Kidney (tissue), 14 donors: ENCODE measurements around the gene SLC17A9. TPM values are rescaled to one million over a fixed set of nuclear protein-coding genes. Genes with fewer than 3 reads are reported as not detected.

Experiments
- DNase-seq, 5 donors: peaks; one replicate each; pipeline ENCODE4 v3.0.0-alpha.2; 2013 to 2020
- FAIRE-seq: peaks from 2 replicates; lab custom pipeline; 2012; peaks lifted over from hg19 to GRCh38; lab: Jason Lieb, UNC
- H3K27ac ChIP-seq, 2 donors: one replicate each; pipeline ENCODE4 v1.7.0; 2013; ENCODE audit warnings: low read depth in 2 of 2, low read length in 2 of 2, inconsistent platforms in 1 of 2
- H3K27me3 ChIP-seq: one replicate; pipeline ENCODE4 v1.7.1; 2013; ENCODE audit warnings: low read length, inconsistent platforms; ENCODE audit not compliant: control insufficient read depth, insufficient read depth
- H3K36me3 ChIP-seq, 3 donors: one replicate each; pipeline versions ENCODE4 v1.7.0 to v1.7.1; 2013; ENCODE audit warnings: low read length in 3 of 3, control low read depth in 1 of 3, inconsistent platforms in 1 of 3; ENCODE audit not compliant: insufficient read depth in 3 of 3, control insufficient read depth in 2 of 3
- H3K4me1 ChIP-seq, 3 donors: one replicate each; pipeline versions ENCODE4 v1.7.0 to v1.7.1; 2013; ENCODE audit warnings: low read length in 3 of 3, inconsistent platforms in 1 of 3, low read depth in 1 of 3; ENCODE audit not compliant: control insufficient read depth in 2 of 3, insufficient read depth in 2 of 3
- H3K4me3 ChIP-seq, 3 donors: one replicate each; pipeline versions ENCODE4 v1.7.0 to v1.8.1; 2013; ENCODE audit warnings: low read length in 3 of 3, control low read depth in 1 of 3, inconsistent platforms in 1 of 3
- H3K9ac ChIP-seq, 3 donors: one replicate each; pipeline versions ENCODE4 v1.7.0 to v1.7.1; 2013; ENCODE audit warnings: low read length in 3 of 3, control low read depth in 1 of 3, inconsistent platforms in 1 of 3
- H3K9me3 ChIP-seq, 3 donors: one replicate each; pipeline versions ENCODE4 v1.7.0 to v1.7.1; 2013; ENCODE audit warnings: low read length in 3 of 3, control low read depth in 1 of 3, inconsistent platforms in 1 of 3; ENCODE audit not compliant: control insufficient read depth in 2 of 3, insufficient read depth in 1 of 3
- CTCF ChIP-seq: IDR thresholded peaks from 3 replicates; pipeline ENCODE4 v1.5.1; 2012; ENCODE audit warnings: mild to moderate bottlenecking, moderate library complexity, borderline replicate concordance; ENCODE audit not compliant: insufficient read depth; ENCODE audit errors: extremely low read depth
- intact Hi-C: fragments of 100-400 bp; cut with DNase I; formaldehyde crosslinking; loops from one replicate; pipeline ENCODE4 v1.11.1; 2022
- polyA plus RNA-seq: library from polyadenylated mRNA; stranded (reverse); fragments of 350-450 nt; fragmentation: Illumina TruSeq; extraction: RNeasy Lipid Tissue Mini Kit (QIAGEN cat#74804); gene quantifications from one replicate; pipeline ENCODE4 v1.2.3, GENCODE V29; 2014; ENCODE audit warnings: low read depth, low replicate concordance; ENCODE audit not compliant: insufficient read depth
- total RNA-seq: library from RNA; stranded (reverse); fragmentation: NEBNext Ultra II Directional; extraction: Animal tissue kit (Norgen Biotek cat#: 25700); gene quantifications from one replicate; pipeline ENCODE4 v1.2.1, GENCODE V29; 2021
- donor health status: control.
- donor health status: control.
- donor health status: control.
- donor health status: control.
- donor health status: control.
- donor health status: DM: yes; HTN: yes; CAD: no.
- donor health status: Normal renal cell carcinoma (clear cell type).

The SLC17A9 gene
- total and polyA plus RNA-seq, 2 donors from 2014 or later: 2.0 to 9.5 TPM

GRCh38 chr20:62975812-62976508, 23.5 kb downstream of the SLC17A9 start:
- peaks cover 0 to 2% (median 0%) of the 10 kb centered on the region in 3 donors for H3K4me1 ChIP-seq
- no peak for FAIRE-seq
- no peaks in the 10 kb centered on the region for H3K36me3 ChIP-seq
- H3K4me3 ChIP-seq: no peak overlapping the region
- H3K27me3 ChIP-seq: peaks cover 17% of the 10 kb centered on the region
- TF ChIP-seq CTCF: no peak
- H3K9me3 ChIP-seq: no peaks in the 10 kb centered on the region
- DNase-seq: peak in 2 of 5 donors; percentile 54 to 56
- H3K9ac ChIP-seq: no peak overlapping the region
- H3K27ac ChIP-seq: no peak overlapping the region
- intact Hi-C loops: no loop called here

GRCh38 chr20:62976886-62977285, 24.4 kb downstream of the SLC17A9 start:
- intact Hi-C loops: no loop called here
- TF ChIP-seq CTCF: no peak
- H3K36me3 ChIP-seq: no peaks in the 10 kb centered on the region
- H3K9me3 ChIP-seq: no peaks in the 10 kb centered on the region
- H3K27ac ChIP-seq: no peak overlapping the region
- H3K4me3 ChIP-seq: no peak overlapping the region
- no peak for FAIRE-seq
- no peak for DNase-seq
- H3K27me3 ChIP-seq: peaks cover 21% of the 10 kb centered on the region
- no peak overlapping the region for H3K9ac ChIP-seq
- H3K4me1 ChIP-seq: peaks cover 0 to 2% (median 0%) of the 10 kb centered on the region in 3 donors

GRCh38 chr20:62977613-62978560, 25.4 kb downstream of the SLC17A9 start:
- H3K9ac ChIP-seq: no peak overlapping the region
- TF ChIP-seq CTCF: no peak
- H3K27ac ChIP-seq: no peak overlapping the region
- no peaks in the 10 kb centered on the region for H3K4me1 ChIP-seq
- intact Hi-C loops: no loop called here
- no peak overlapping the region for H3K4me3 ChIP-seq
- H3K36me3 ChIP-seq: no peaks in the 10 kb centered on the region
- no peaks in the 10 kb centered on the region for H3K9me3 ChIP-seq
- DNase-seq: no peak
- H3K27me3 ChIP-seq: peaks cover 19% of the 10 kb centered on the region
- FAIRE-seq: no peak
